Skeletal muscle tissue (tissue), 4 donors: Measurements from ENCODE around the gene NCOR1. TPM values are rescaled to one million over a fixed set of nuclear protein-coding genes. Genes with fewer than 3 reads are reported as not detected.
A peak's percentile ranks its signal among the peaks of the same experiment; 100 is the strongest.

Source experiments
- H3K27ac ChIP-seq: one replicate; pipeline ENCODE4 v1.7.0; 2013; ENCODE audit warnings: mild to moderate bottlenecking, low read depth, low read length, inconsistent platforms
- H3K27me3 ChIP-seq, 3 donors: one replicate each; pipeline ENCODE4 v1.7.0; 2013; ENCODE audit warnings: low read length in 3 of 3; ENCODE audit not compliant: control insufficient read depth in 3 of 3, insufficient read depth in 3 of 3
- H3K36me3 ChIP-seq, 3 donors: one replicate each; pipeline ENCODE4 v1.7.0; 2013; ENCODE audit warnings: low read length in 3 of 3; ENCODE audit not compliant: control insufficient read depth in 3 of 3, insufficient read depth in 3 of 3
- H3K4me1 ChIP-seq, 3 donors: one replicate each; pipeline ENCODE4 v1.7.0; 2013; ENCODE audit warnings: low read length in 3 of 3, mild to moderate bottlenecking in 3 of 3; ENCODE audit not compliant: control insufficient read depth in 3 of 3, insufficient read depth in 3 of 3
- H3K4me3 ChIP-seq, 3 donors: one replicate each; pipeline ENCODE4 v1.7.0; 2013; ENCODE audit warnings: low read length in 3 of 3
- H3K9ac ChIP-seq, 3 donors: one replicate each; pipeline ENCODE4 v1.7.0; 2013; ENCODE audit warnings: low read length in 3 of 3, mild to moderate bottlenecking in 3 of 3, moderate library complexity in 2 of 3, low read depth in 1 of 3
- H3K9me3 ChIP-seq, 3 donors: one replicate each; pipeline ENCODE4 v1.7.0; 2013; ENCODE audit warnings: low read length in 3 of 3; ENCODE audit not compliant: control insufficient read depth in 3 of 3
- total RNA-seq: library from RNA; depleted of rRNA; stranded (reverse); fragments of >200 nt; gene quantifications from one replicate; pipeline ENCODE4 v1.2.3, GENCODE V29; 2014
- donor health status: Osteomylitis.

The NCOR1 gene
- total RNA-seq, 1 donor from 2014 or later = 50.1 TPM

DNA sequence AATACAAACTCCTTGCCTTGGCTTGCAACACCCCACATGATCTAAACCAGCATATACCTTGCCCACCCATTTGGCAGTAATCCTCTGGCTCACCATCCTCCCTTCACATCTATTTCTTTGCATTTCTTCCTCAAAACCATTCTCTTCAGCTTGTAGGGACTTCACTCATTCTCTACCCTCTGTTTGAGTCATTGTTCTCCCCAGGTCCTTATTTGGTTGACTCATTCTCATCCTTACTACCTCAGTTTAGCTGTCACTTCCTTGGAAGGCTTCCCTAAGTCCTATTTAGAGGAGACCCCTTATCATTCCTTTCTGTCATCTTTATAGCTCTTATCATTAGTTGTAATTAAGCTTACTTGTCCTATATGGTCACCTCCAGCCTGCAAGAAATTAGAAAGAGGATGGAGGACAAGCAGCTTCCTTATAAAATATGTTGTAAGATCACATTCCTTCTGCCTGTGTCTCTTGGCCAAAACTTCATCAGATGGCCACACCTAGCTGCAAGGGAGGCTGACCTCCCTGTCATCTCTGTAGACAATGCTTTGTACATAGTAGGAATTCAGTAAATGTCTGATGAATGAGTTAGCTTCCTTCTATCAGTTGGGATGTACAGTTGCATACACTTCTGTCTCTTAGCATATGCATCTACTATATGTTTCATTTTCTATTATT lies 214.0 kb downstream of the NCOR1 start:
- no peak overlapping the region for H3K9ac ChIP-seq
- no peaks in the 10 kb centered on the region for H3K27me3 ChIP-seq
- peaks cover 33 to 53% (median 35%) of the 10 kb centered on the region in 3 donors for H3K36me3 ChIP-seq
- H3K4me3 ChIP-seq = peak overlapping the region; percentile 84 to 92 (median 92)
- no peaks in the 10 kb centered on the region for H3K9me3 ChIP-seq
- H3K4me1 ChIP-seq = peaks cover 9 to 19% (median 15%) of the 10 kb centered on the region in 3 donors
- no peak overlapping the region for H3K27ac ChIP-seq

DNA sequence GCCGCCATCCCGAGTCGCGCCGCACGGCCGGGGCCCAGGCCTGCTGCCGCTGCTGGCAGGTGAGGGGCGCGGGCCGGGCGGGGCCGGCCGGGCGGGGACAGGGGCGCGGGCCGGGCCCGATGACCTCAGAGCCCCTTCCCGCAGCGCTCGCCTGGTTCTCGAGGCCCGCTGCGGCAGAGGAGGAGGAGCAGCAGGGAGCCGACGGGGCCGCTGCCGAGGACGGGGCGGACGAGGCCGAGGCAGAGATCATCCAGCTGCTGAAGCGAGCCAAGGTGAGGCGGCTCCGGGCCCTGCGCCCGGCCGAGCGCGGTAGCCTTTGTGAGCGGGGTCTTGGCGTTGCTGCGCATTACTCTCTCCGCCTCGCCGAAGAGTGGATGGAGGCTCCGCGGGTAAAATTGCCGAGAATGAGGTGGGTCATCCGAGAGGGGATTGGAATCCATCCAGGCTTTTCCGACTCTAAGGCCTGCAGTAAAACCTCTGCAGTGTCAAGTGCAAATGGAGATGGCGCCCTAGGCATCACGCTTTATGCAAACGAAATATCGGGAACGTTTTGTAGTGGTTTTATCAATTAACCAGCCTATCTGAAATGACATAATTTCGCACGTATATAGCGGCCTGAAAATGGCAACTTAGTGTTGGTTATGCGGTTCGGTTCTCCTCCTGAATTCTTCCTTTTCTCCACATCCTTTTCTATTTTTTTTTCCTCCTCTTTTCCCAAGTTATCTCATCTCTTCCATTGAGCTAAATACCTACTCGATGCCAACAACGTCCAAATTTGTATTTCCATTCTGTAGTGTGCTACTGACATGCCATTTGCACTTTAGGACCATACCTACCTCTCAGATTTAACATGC lies 215.1 kb downstream of the NCOR1 start:
- no peaks in the 10 kb centered on the region for H3K9me3 ChIP-seq
- H3K4me1 ChIP-seq = peaks cover 9 to 19% (median 15%) of the 10 kb centered on the region in 3 donors
- peak overlapping the region; percentile 87 for H3K27ac ChIP-seq
- no peaks in the 10 kb centered on the region for H3K27me3 ChIP-seq
- H3K4me3 ChIP-seq = peak overlapping the region; percentile 84 to 92 (median 92)
- peak overlapping the region; percentile 83 to 94 (median 85) for H3K9ac ChIP-seq
- peaks cover 24 to 47% (median 26%) of the 10 kb centered on the region in 3 donors for H3K36me3 ChIP-seq

DNA sequence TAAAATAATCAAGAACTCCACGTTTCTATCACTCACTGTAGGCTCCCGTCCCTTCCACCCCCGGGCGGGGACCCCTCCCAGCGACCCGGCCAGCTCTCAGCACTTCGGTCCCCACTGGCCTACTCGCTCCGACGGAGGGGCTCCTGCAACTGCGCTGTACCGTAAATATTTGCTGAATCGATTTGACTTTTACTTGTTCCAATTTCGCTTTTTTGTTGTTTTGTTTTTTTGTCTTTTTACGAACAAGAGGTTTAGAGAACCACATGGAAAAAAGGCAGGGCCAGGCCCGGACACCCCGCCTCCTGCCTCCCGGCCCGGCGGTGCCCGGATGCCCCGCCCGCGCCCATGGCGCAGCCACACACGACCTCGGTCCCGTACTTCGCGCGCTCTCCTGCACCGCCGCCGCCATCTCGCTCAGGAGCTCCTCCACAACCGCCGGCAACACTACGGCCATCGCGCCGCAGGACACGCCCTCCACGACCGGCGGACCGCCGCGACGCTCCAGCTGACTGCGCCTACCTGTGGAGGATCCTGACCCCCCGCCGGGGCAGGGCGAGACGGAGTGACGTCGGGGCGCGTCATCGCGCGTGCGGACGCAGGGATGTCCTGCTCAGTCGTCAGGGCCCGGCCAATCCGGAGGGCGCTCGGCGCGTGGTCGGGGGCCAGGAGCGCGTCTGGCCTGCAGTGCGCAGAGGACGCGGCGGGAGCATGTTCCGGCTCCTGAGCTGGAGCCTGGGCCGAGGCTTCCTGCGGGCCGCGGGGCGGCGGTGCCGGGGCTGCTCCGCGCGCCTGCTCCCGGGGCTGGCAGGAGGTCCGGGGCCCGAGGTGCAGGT lies 216.0 kb downstream of the NCOR1 start, which contains the start of the genes TTC19 and ZSWIM7:
TTC19 (plus strand) TSS at position 684 of the 833 bp plus-strand sequence; CDS start at position 709, 25 bp downstream.
ZSWIM7 (minus strand) TSS at position 564 of the 833 bp plus-strand sequence; CDS start at position 454, 110 bp downstream.
- Histone ChIP-seq H3K27ac (peak within 1 kb of the TSS; percentile 87), H3K27me3 (no peaks in the 10 kb centered on the region), H3K9ac (peak within 1 kb of the TSS; percentile 83 to 94 (median 85)), H3K36me3 (peaks cover 16 to 38% (median 18%) of the 10 kb centered on the region in 3 donors), H3K9me3 (no peaks in the 10 kb centered on the region), H3K4me3 (peak within 1 kb of the TSS; percentile 84 to 92 (median 92)), H3K4me1 (peaks cover 9 to 19% (median 15%) of the 10 kb centered on the region in 3 donors)

DNA sequence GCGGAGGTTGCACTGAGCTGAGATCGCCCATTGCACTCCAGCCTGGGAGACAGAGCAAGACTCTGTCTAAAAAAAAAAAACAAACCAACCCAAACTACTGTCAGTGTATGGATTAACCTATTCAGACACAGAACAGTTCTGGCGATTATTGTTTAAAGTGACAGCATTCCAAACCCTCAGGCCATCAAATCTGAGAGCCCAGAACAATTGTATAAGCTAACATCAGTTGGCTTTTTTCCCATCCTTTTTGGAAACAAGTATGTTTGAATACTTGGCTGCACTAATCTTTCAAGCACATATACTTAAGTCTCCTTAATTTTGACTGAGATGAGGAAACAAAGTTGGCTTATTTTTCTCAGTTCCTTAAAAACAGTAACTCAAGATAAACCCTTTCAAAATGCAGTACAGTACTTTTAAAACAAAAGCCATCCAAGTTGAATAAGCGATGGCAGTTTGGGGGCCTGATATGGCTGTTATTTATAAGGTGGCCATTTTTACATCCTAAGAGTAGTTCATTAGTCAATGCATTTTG lies 217.2 kb downstream of the NCOR1 start:
- peak overlapping the region in 1 of 3 donors; percentile 87 for H3K4me3 ChIP-seq
- peaks cover 7 to 27% (median 9%) of the 10 kb centered on the region in 3 donors for H3K36me3 ChIP-seq
- H3K9ac ChIP-seq = no peak overlapping the region
- peak overlapping the region; percentile 87 for H3K27ac ChIP-seq
- no peaks in the 10 kb centered on the region for H3K27me3 ChIP-seq
- peaks cover 9 to 19% (median 15%) of the 10 kb centered on the region in 3 donors for H3K4me1 ChIP-seq
- H3K9me3 ChIP-seq = no peaks in the 10 kb centered on the region

DNA sequence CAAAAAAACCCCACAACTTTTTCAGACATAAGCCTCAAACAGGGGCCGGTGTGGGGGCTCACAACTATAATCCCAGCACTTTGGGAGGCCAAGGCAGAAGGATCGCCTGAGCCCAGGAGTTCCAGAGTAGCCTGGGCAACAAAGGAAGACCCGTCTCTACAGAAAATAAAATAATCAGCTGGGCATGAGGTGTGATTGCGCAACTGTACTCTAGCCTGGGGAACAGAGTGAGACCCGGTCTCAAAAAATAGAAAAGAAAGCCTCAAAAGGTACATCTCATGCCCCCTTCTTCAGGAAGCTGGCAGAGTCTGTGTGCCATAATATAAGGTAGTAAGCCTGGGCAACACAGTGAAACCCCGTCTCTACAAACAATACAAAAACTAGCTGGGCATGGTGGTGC lies 219.0 kb downstream of the NCOR1 start:
- no peak overlapping the region for H3K4me3 ChIP-seq
- no peaks in the 10 kb centered on the region for H3K27me3 ChIP-seq
- peaks cover 0 to 12% (median 7%) of the 10 kb centered on the region in 3 donors for H3K36me3 ChIP-seq
- H3K9me3 ChIP-seq = no peaks in the 10 kb centered on the region
- H3K9ac ChIP-seq = no peak overlapping the region
- H3K27ac ChIP-seq = no peak overlapping the region
- peaks cover 7 to 17% (median 14%) of the 10 kb centered on the region in 3 donors for H3K4me1 ChIP-seq

DNA sequence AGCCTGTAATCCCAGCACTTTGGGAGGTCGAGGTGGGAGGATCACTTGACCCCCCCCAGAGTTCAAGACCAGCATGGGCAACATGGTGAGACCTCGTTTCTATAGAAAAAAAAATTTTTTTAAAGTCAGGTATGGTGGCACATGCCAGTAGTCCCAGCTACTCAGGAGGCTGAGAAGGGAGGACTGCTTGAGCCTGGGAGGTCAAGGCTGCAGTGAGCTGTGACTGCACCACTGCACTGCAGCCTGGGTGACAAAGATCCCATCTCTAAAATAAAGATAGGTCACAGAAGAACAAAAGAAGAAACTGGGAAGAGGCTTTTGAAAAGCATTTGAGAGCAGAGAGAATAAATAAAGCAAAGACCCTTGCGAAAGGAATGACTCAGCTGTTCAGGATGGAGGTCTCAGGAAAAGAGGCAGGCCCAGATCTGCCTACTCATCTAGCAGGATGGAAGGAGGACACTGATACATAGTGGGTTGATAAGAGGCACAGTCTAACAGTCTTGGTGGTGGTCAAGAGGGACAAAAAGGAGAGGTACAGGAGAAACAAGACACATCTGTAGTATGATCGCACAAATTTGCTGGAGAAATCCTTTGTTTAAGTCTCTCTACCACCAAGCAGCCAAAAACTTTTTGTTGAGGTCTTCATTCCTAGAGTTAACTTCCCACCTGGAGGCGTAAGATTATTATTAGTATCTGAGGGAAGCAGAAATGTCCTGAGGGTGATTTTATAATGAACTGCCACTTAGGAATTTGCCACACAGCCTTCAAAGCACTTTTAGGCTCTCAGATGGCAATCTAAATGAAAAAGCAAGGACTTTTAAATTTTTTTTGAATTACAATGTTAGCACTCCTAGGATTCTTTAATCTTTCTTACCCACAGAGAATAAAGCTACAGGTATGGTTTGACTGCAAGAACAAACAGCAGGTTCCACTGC lies 233.4 kb downstream of the NCOR1 start:
- Histone ChIP-seq H3K4me1 (no peaks in the 10 kb centered on the region), H3K36me3 (peaks cover 25 to 51% (median 43%) of the 10 kb centered on the region in 3 donors), H3K9ac (no peak overlapping the region), H3K27me3 (no peaks in the 10 kb centered on the region), H3K9me3 (no peaks in the 10 kb centered on the region), H3K4me3 (no peak overlapping the region), H3K27ac (no peak overlapping the region)

DNA sequence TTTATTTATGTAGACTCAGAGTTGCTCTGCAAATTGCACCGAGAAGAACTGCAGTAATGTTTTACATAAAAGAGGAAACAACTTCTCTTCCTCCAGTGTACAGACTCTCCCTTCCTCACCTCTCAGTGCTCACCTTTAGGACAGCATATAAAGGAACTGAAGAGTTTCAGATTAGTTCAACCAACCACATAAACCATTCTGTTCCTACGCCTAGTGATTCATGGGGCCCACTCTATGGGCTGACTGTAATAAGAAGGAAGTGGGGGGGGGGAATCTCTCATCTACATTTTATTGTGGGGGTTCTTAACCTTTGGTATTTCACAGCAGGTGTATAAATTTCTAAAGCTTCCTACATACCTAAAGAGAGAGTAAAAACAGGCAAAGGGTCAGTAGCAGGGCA lies 234.1 kb downstream of the NCOR1 start:
- no peak overlapping the region for H3K27ac ChIP-seq
- H3K36me3 ChIP-seq = peaks cover 25 to 56% (median 48%) of the 10 kb centered on the region in 3 donors
- H3K4me1 ChIP-seq = no peaks in the 10 kb centered on the region
- H3K9me3 ChIP-seq = no peaks in the 10 kb centered on the region
- H3K4me3 ChIP-seq = no peak overlapping the region
- H3K27me3 ChIP-seq = no peaks in the 10 kb centered on the region
- H3K9ac ChIP-seq = no peak overlapping the region
